SK-N-SH (cell line): ENCODE results near the gene IL12A. TPM values are rescaled to one million over a fixed set of nuclear protein-coding genes. Genes with fewer than 3 reads are reported as not detected.
A peak's percentile ranks its signal among the peaks of the same experiment; 100 is the strongest.

Experiments used
- CTCF ChIA-PET: fragments of 300-600, 350-600 bp; formaldehyde crosslinking; extraction: SDS; loops from one replicate; lab custom pipeline; 2021; lab: Yijun Ruan, JAX
- POLR2A ChIA-PET: fragments of 350-600 bp; sonication (Branson Sonifier 250); formaldehyde crosslinking; extraction: SDS; loops from one replicate; lab custom pipeline; 2020; ENCODE audit warnings: antibody characterized with exemption, inconsistent platforms; lab: Yijun Ruan, JAX
- DNase-seq: peaks from one replicate; pipeline ENCODE4 v3.0.0; 2012
- H2AFZ ChIP-seq: fragments of 200-600 bp; sonication (generic); 2 replicates; pipeline ENCODE4 v1.8.1; 2016; ENCODE audit warnings: antibody characterized with exemption, mild to moderate bottlenecking, low read depth
- H3F3A ChIP-seq: fragments of 200-600 bp; sonication (generic); replicated peaks from 2 replicates; pipeline ENCODE3; 2016; ENCODE audit warnings: antibody characterized with exemption, mild to moderate bottlenecking; ENCODE audit not compliant: insufficient read depth
- H3K27ac ChIP-seq, 2 experiments: fragments of 200-500 bp in 1 of 2; fragments of 200-600 bp in 1 of 2; sonication (Bioruptor generic) in 1 of 2; sonication (generic), shearing (Covaris generic) in 1 of 2; 2 replicates each; pipeline versions ENCODE4 v1.5.1 to v1.6.1; 2014 to 2016; ENCODE audit warnings: low read depth in 2 of 2, inconsistent platforms in 1 of 2, low read length in 1 of 2, mild to moderate bottlenecking in 1 of 2, mixed read lengths in 1 of 2
- H3K27me3 ChIP-seq: fragments of 200-600 bp; sonication (generic), shearing (Covaris generic); 2 replicates; pipeline ENCODE4 v1.6.1; 2016; ENCODE audit warnings: mixed run types; ENCODE audit not compliant: insufficient read depth
- H3K36me3 ChIP-seq, 2 experiments: fragments of 200-500 bp in 1 of 2; fragments of 200-600 bp in 1 of 2; sonication (Bioruptor generic) in 1 of 2; sonication (generic) in 1 of 2; replicated peaks in 1 of 2; 2 replicates each; pipeline versions ENCODE3 to v1.5.1; 2014 to 2016; ENCODE audit warnings: low read length in 1 of 2, mild to moderate bottlenecking in 1 of 2; ENCODE audit not compliant: insufficient read depth in 2 of 2, control insufficient read depth in 1 of 2
- H3K4me1 ChIP-seq, 2 experiments: fragments of 200-500 bp in 1 of 2; fragments of 200-600 bp in 1 of 2; sonication (Bioruptor generic) in 1 of 2; sonication (generic), shearing (Covaris generic) in 1 of 2; 2 replicates each; pipeline versions ENCODE4 v1.5.1 to v1.6.1; 2014 to 2016; ENCODE audit warnings: low read depth in 1 of 2, low read length in 1 of 2, mixed run types in 1 of 2; ENCODE audit not compliant: insufficient read depth in 2 of 2, control insufficient read depth in 1 of 2
- H3K4me2 ChIP-seq: fragments of 200-600 bp; sonication (generic), shearing (Covaris generic); 2 replicates; pipeline ENCODE4 v1.6.1; 2017; ENCODE audit warnings: mixed run types
- H3K4me3 ChIP-seq, 2 experiments: fragments of 200-500 bp in 1 of 2; fragments of 200-600 bp in 1 of 2; sonication (Bioruptor generic) in 1 of 2; sonication (generic), shearing (Covaris generic) in 1 of 2; 2 replicates each; pipeline versions ENCODE4 v1.5.1 to v1.8.1; 2014 to 2016; ENCODE audit warnings: low read depth in 2 of 2, inconsistent platforms in 1 of 2, low read length in 1 of 2, mild to moderate bottlenecking in 1 of 2, mixed read lengths in 1 of 2, moderate library complexity in 1 of 2
- H3K79me2 ChIP-seq: fragments of 200-600 bp; sonication (generic); 2 replicates; pipeline ENCODE4 v1.8.1; 2017; ENCODE audit warnings: mild to moderate bottlenecking; ENCODE audit not compliant: insufficient read depth
- H3K9ac ChIP-seq: fragments of 200-600 bp; sonication (generic); 2 replicates; pipeline ENCODE4 v1.6.1; 2017; ENCODE audit warnings: mixed run types
- H3K9me2 ChIP-seq: fragments of 200-600 bp; sonication (generic); 2 replicates; pipeline ENCODE4 v1.6.1; 2017; ENCODE audit warnings: mixed run types
- H3K9me3 ChIP-seq: fragments of 200-600 bp; sonication (generic); 2 replicates; pipeline ENCODE4 v1.6.1; 2017; ENCODE audit warnings: mixed run types, mild to moderate bottlenecking, moderate library complexity
- H4K20me1 ChIP-seq: fragments of 200-600 bp; sonication (generic); 2 replicates; pipeline ENCODE4 v1.6.1; 2017; ENCODE audit warnings: mild to moderate bottlenecking, mixed run types; ENCODE audit not compliant: insufficient read depth
- ELF1 ChIP-seq: IDR thresholded peaks from 2 replicates; pipeline ENCODE4 v1.4.0; 2012
- EP300 ChIP-seq, 2 experiments: IDR thresholded peaks; 2 replicates each; pipeline versions ENCODE4 v1.4.0 to v1.6.1; 2012; ENCODE audit warnings: borderline replicate concordance in 1 of 2, low read depth in 1 of 2, low read length in 1 of 2
- EZH2phosphoT487 ChIP-seq: fragments of 200-600 bp; sonication (generic); IDR thresholded peaks from 2 replicates; pipeline ENCODE4 v1.6.1; 2017; ENCODE audit warnings: low read depth, mixed run types, mild to moderate bottlenecking, antibody characterized with exemption, moderate library complexity, borderline replicate concordance
- FOSL2 ChIP-seq: IDR thresholded peaks from 2 replicates; pipeline ENCODE4 v1.4.0; 2012; ENCODE audit warnings: low read depth, mild to moderate bottlenecking, moderate library complexity, borderline replicate concordance
- FOXJ3 ChIP-seq: sonication (generic); formaldehyde crosslinking; IDR thresholded peaks from 2 replicates; pipeline ENCODE4 v1.5.1; 2020; ENCODE audit warnings: mild to moderate bottlenecking, missing genetic modification reagents
- GATA2 ChIP-seq: sonication (generic); formaldehyde crosslinking; IDR thresholded peaks from 2 replicates; pipeline ENCODE4 v1.5.0; 2020; ENCODE audit warnings: mild to moderate bottlenecking, missing genetic modification reagents
- IRF3 ChIP-seq: fragments of 150-350 bp; IDR thresholded peaks from 2 replicates; pipeline ENCODE4 v1.6.1; 2016; ENCODE audit warnings: mild to moderate bottlenecking, low read depth, low read length
- JUND ChIP-seq: IDR thresholded peaks from 2 replicates; pipeline ENCODE4 v1.4.0; 2012
- NFIC ChIP-seq: IDR thresholded peaks from 2 replicates; pipeline ENCODE4 v1.4.0; 2012; ENCODE audit warnings: borderline replicate concordance
- NRF1 ChIP-seq: IDR thresholded peaks from 2 replicates; pipeline ENCODE4 v1.6.1; 2012; ENCODE audit warnings: low read depth, mild to moderate bottlenecking, low read length
- PBX3 ChIP-seq: IDR thresholded peaks from 2 replicates; pipeline ENCODE4; 2012
- RAD21 ChIP-seq: IDR thresholded peaks from 2 replicates; pipeline ENCODE4 v1.6.1; 2012; ENCODE audit warnings: mild to moderate bottlenecking, low read length
- RCOR1 ChIP-seq: fragments of 150-350 bp; IDR thresholded peaks from 2 replicates; pipeline ENCODE4 v1.6.1; 2017; ENCODE audit warnings: antibody characterized with exemption, low read length
- REST ChIP-seq: IDR thresholded peaks from 2 replicates; pipeline ENCODE4 v1.6.1; 2012; ENCODE audit warnings: mild to moderate bottlenecking, low read depth, low read length, moderate library complexity
- RFX5 ChIP-seq: IDR thresholded peaks from 2 replicates; pipeline ENCODE4 v1.6.1; 2012; ENCODE audit warnings: mild to moderate bottlenecking, improper control_type of control experiment, low read length
- RXRA ChIP-seq: IDR thresholded peaks from 2 replicates; pipeline ENCODE4 v1.4.0; 2012; ENCODE audit warnings: low read depth, mild to moderate bottlenecking, borderline replicate concordance
- SIN3A ChIP-seq: IDR thresholded peaks from 2 replicates; pipeline ENCODE4 v1.6.1; 2012; ENCODE audit warnings: low read depth, mild to moderate bottlenecking, low read length, moderate library complexity, borderline replicate concordance
- SMC3 ChIP-seq: IDR thresholded peaks from 2 replicates; pipeline ENCODE4 v1.6.1; 2012; ENCODE audit warnings: low read depth, low read length, improper control_type of control experiment
- TCF12 ChIP-seq: IDR thresholded peaks from 2 replicates; pipeline ENCODE4 v1.4.0; 2012
- YY1 ChIP-seq: IDR thresholded peaks from 2 replicates; pipeline ENCODE4 v1.4.0; 2012; ENCODE audit warnings: low read depth, mild to moderate bottlenecking
- WGBS: methylation state at CpG from one replicate; pipeline ENCODE4 v1.1.6; 2017; ENCODE audit warnings: low lambda C conversion rate; 5-methylcytosine and 5-hydroxymethylcytosine counted together
- polyA plus RNA-seq, 3 experiments: library from polyadenylated mRNA; depleted of rRNA; stranded (reverse); fragments of >200 nt; gene quantifications; 2 replicates each; pipeline ENCODE4 v1.2.3, GENCODE V29; 2012
- TF ChIP-seq, protein P1 (sequence below): fragments of 150-350 bp; IDR thresholded peaks from 2 replicates; pipeline ENCODE4 v1.6.1; 2017; ENCODE audit warnings: antibody characterized with exemption, low read length, low read depth, borderline replicate concordance
- TF ChIP-seq, protein P2 (sequence below): IDR thresholded peaks from 2 replicates; pipeline ENCODE4 v1.4.0; 2012; ENCODE audit warnings: low read depth

Gene IL12A
- polyA plus RNA-seq, 1 of the 3 experiments (the other 2 are of a cell fraction) = 0.97 TPM

DNA sequence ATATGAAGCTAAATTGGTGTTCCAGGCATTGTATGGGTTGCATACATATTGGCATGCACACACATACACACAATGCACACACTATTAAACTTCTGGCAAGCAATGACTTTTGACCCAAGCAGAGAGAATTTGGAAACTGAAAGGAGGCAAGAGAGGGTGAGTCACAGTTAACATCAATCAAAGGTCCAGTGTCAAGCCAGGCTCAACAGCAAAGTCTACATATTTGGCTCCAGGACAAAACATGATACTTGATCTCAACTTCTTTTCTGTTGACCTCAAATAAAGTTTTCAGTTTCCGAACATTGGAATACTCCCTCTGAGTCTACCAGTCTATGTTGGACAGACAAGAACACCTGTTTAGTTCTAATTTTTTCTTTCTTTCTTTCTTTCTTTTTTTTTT lies 28.3 kb downstream of the IL12A start:
- CTCF ChIA-PET = interaction anchor here (1.2 to 3.7 kb wide), 2 partner anchors 10 to 199 kb away, joined by 4 to 24 read pairs; no protein-coding TSS in a partner anchor

GRCh38 chr3:160018959-160019358 lies 30.3 kb downstream of the IL12A start:
- Histone ChIP-seq H3K4me1 (no peaks in the 10 kb centered on the region), H3K27ac (no peak overlapping the region), H3K4me3 (no peak overlapping the region), H4K20me1 (no peaks in the 10 kb centered on the region), H3K79me2 (no peaks in the 10 kb centered on the region), H3K9ac (no peak overlapping the region), H2AFZ (no peak overlapping the region), H3K36me3 (no peaks in the 10 kb centered on the region), H3K9me2 (no peaks in the 10 kb centered on the region), H3K9me3 (no peaks in the 10 kb centered on the region), H3K4me2 (no peak overlapping the region), H3K27me3 (no peaks in the 10 kb centered on the region), H3F3A (no peaks in the 10 kb centered on the region)
- no peak for TF ChIP-seq FOXJ3 (CRISPR knock-in tag)
- TF ChIP-seq RXRA = no peak
- TF ChIP-seq NFIC = no peak
- no peak for TF ChIP-seq RCOR1
- no peak for TF ChIP-seq REST
- TF ChIP-seq, protein P1, sequence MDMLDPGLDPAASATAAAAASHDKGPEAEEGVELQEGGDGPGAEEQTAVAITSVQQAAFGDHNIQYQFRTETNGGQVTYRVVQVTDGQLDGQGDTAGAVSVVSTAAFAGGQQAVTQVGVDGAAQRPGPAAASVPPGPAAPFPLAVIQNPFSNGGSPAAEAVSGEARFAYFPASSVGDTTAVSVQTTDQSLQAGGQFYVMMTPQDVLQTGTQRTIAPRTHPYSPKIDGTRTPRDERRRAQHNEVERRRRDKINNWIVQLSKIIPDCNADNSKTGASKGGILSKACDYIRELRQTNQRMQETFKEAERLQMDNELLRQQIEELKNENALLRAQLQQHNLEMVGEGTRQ = no peak
- no peak for TF ChIP-seq NRF1
- TF ChIP-seq EP300 (IDR thresholded peaks at IDR 0.05; ENCODE audit: borderline replicate concordance in 1 of 2, low read depth in 1 of 2, low read length in 1 of 2) = no peak
- no peak for TF ChIP-seq EZH2phosphoT487
- no peak for TF ChIP-seq RFX5
- TF ChIP-seq IRF3 = no peak
- no peak for TF ChIP-seq GATA2 (CRISPR knock-in tag)
- TF ChIP-seq FOSL2 = no peak
- TF ChIP-seq TCF12 = no peak
- TF ChIP-seq JUND = no peak
- TF ChIP-seq RAD21 = no peak
- TF ChIP-seq, protein P2, sequence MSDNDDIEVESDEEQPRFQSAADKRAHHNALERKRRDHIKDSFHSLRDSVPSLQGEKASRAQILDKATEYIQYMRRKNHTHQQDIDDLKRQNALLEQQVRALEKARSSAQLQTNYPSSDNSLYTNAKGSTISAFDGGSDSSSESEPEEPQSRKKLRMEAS = no peak
- no peak for TF ChIP-seq YY1
- ChIA-PET POLR2A (no interaction called here), CTCF (interaction anchor here (1.4 kb wide), 1 partner anchor 13 kb away, joined by 6 read pairs; no protein-coding TSS in a partner anchor)
- DNase-seq = no peak
- 53% methylated on average over 5 of the region's 5 CpGs for WGBS

More for the DNA sequence above, 28.3 kb downstream of the IL12A start:
- Histone ChIP-seq H3K36me3 (no peaks in the 10 kb centered on the region), H3K27ac (no peak overlapping the region), H3K9me2 (no peaks in the 10 kb centered on the region), H3K9me3 (no peaks in the 10 kb centered on the region), H3K27me3 (no peaks in the 10 kb centered on the region), H3K79me2 (no peaks in the 10 kb centered on the region), H2AFZ (no peak overlapping the region), H3K9ac (no peak overlapping the region), H3F3A (no peaks in the 10 kb centered on the region), H3K4me2 (no peak overlapping the region), H3K4me3 (no peak overlapping the region), H4K20me1 (no peaks in the 10 kb centered on the region), H3K4me1 (no peaks in the 10 kb centered on the region)
- TF ChIP-seq SIN3A (no peak), PBX3 (peak; percentile 31; the same call in 1 of the 2 replicates), ELF1 (no peak), SMC3 (no peak), TCF12 (no peak), EP300 (IDR thresholded peaks at IDR 0.05; ENCODE audit: borderline replicate concordance in 1 of 2, low read depth in 1 of 2, low read length in 1 of 2) (no peak)
- POLR2A ChIA-PET = no interaction called here
- WGBS = 85% methylated on average over 1 of the region's 1 CpG
- DNase-seq = no peak
